GM12873 (cell line): ENCODE measurements around the gene WNT7B.

Experiments used
- TF ChIP-seq, protein P1 (sequence below): IDR thresholded peaks from 2 replicates; pipeline ENCODE4 v1.5.1; 2012; ENCODE audit warnings: low read depth, mild to moderate bottlenecking, moderate library complexity, low read length, control low read depth; ENCODE audit not compliant: insufficient read depth; ENCODE audit errors: missing control alignments

Gene WNT7B

DNA sequence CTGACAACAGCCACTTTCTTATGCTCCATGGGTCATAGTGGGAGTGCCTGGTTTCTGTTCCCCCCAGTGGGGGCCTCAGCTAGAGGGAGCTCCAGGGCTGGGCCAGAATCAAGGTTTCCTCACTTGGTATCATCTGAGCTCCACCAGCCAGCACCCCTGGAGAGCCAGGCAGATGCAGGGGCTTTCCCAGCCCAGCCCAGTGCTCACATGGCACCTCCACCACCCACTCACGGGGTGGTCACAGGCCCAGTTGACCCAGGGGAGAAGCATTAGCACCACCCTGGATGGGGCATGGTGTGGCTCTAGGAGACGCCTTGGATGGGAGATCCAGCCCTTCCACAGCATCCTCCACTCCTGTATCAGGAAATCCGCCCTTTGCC lies 24.1 kb upstream of the WNT7B start:
- TF ChIP-seq, protein P1, sequence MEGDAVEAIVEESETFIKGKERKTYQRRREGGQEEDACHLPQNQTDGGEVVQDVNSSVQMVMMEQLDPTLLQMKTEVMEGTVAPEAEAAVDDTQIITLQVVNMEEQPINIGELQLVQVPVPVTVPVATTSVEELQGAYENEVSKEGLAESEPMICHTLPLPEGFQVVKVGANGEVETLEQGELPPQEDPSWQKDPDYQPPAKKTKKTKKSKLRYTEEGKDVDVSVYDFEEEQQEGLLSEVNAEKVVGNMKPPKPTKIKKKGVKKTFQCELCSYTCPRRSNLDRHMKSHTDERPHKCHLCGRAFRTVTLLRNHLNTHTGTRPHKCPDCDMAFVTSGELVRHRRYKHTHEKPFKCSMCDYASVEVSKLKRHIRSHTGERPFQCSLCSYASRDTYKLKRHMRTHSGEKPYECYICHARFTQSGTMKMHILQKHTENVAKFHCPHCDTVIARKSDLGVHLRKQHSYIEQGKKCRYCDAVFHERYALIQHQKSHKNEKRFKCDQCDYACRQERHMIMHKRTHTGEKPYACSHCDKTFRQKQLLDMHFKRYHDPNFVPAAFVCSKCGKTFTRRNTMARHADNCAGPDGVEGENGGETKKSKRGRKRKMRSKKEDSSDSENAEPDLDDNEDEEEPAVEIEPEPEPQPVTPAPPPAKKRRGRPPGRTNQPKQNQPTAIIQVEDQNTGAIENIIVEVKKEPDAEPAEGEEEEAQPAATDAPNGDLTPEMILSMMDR = peak; percentile 18

DNA sequence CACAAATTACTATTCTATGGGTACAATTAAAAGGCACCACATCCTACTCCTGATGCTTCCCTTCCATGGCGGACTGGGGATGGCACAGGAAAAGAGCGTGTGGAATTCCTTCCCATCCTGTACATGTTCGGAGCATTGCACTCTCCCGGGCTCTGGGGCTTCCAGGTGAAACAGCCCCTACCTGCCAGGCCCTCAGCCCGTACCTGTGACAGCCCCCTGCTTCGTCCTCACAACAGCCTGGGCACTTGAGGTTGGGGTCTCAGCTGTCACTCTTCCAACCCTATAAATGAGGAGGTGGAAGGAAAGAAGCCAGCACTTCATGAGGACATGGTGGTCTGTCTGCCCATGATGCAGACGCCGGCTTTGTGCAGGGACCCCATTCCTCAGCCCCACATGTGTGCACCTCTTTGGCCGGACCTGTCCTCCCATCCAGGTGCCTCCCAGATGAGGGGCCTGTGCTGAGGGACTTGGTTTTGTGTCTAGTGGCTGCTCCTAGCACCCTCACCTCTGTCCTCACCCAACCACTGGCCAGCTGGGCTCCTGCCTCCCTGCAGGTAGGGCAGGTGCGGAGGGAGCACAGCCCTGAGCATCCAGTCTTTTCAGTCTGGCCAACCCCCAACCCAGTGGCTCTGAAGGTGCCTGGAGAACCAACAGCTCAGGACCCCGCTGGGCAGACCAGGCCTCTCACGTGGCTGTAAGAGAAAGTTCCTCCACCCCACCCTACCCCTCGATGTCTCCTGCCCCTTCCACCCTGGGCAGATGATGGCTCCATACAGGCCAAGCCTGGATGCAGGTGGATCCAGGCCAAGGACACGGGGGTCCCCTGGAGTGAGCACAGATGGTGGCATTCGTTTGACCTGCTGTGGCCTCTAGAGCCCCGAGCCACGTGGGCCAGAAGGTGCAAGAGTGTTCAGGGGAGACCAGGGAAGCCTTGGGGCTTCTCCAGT lies 23.4 kb upstream of the WNT7B start:
- TF ChIP-seq, protein P1 = no peak

DNA sequence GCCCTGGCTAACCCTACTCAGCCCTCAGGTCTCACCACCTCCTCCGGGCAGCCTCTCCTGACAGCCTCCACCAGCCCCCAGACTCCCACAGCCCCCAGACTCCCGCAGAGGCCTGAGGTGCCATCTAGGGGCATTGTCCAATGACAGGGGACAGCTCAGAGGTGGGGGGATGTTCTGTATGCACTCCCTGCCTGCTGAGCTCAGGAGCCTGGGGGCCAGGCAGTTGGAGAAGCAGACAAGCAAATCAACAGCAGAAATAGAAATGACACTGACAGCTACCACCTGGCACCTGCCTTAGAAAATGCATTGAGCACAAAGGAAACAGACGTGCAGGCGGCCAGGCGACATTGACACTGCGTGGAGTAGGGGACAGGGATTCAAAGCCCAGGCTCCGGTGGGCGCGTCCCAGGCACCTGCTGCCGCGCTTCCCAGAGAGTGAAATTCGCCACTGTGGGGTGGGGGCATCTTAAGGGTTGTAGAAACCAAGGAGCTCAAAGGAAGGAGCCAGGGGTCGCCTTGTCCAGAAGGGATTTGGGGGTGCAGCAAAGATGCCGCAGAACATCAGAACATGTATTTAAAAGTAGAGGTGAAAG lies 22.5 kb upstream of the WNT7B start:
- TF ChIP-seq, protein P1 = no peak

DNA sequence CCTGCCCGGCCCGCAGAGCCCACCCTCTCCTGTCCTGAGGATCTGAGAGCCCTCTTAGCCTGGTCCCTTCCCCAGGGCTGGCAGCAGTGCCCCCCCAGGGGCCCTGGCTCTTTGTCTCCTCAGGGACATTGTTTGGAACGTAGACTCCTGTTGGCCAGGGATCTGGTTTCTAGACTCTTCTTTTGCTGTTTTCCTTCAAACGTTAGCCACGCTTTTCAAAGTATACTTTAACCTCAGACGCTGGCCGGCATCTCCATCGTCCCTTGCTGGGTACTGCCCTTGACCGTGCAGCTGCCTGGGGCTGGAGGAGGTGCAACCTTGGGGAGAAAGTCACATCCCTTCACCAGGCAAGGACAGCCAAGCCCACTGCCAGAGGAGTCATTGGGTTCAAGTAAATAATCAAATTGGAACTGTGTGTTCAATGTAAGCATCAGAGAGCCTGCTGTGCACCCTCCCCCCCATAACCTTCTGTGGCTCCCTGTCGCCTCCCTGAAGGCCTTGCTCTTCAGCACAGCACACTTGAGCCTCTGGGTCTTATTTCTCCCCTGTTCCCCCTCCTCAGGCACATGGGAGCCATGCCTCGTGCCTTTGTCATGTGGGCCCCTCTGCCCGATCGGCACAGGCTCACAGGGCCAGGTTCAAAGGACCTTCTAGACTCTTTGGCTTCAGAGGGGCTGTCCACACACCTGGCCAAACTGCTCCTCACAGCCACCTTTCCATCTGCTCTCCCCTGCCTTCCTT lies 21.8 kb upstream of the WNT7B start:
- TF ChIP-seq, protein P1 = no peak

DNA sequence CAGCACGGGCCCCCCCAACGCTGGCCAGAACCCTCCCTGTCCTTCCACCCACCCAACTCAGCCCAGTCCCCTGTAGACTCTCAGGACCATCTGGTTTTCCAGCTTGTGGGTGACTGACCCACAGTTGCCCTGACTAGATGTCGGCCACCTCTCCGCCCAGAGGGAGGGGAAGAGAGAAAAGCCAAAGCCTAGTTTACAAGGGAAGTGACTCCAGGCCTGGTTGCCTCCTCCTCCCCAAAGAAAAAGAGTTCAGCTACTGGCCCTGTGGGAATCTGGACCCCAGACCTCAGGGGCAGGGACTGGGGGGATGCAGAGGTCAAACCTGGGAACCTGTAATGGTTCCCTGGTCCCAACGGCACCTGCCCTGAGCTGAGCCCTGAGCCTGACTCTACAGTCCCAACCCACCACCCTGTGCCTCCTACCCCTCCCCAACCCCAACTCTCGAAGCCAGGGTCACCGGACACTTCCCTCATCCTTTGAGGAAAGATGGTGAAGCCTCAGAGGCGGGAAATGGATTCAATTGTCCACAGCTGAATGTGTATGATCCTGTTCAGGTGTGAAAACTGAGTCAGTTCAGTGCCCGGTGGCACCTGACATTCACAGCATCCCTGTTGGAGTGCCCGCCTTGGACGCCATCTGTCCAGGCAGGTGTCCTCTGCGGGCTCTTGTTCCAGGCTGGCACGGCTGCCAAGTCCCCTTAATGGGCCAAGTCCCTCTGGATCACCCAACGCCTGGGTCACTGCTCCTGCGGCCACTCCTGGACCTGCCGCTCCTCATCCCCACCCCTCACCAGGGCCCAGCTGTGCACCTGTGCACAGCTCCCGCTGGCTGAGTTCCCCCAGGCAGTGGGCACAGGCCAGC lies 21.0 kb upstream of the WNT7B start:
- TF ChIP-seq, protein P1 = no peak

DNA sequence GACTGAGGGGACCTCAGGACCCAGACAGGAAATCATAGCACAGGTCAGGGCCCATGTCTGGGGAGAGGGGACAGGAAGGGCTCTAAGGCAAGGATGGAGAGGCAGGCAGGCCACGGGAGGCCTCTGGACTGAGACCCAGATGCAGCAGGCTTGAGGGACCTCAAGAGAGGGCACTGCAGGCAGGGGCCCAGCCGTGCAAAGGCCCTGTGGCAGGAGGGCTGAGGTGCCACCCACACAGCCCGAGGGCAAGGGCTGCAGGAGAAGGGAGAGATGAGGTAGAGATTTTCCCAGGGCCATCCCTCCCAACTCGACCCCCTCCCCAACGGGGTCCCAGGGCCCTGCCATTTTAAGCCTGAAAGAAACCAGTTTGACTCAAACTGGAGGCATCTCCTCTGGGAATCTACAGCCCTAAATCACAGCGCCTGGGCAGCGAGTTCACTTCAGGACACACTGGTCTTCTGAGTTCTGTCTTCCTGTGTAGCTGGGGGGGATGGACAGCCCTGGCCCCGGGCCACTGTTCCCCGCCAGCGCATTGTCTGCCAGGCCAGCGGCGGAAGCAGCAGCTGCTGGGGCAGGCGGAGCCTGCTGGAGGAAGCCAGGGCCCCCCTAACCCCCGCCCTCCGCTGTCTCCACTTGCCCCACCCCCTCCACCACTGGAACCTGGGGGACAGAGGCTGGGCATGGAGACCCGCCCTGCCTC lies 20.3 kb upstream of the WNT7B start:
- TF ChIP-seq, protein P1 = no peak
